HG02571 (cell line): ENCODE results near the gene WFIKKN1.

Source experiments
- ATAC-seq: cut with Tn5 transposase; IDR thresholded peaks from one replicate; pipeline ENCODE4 v1.9.1; 2021; ENCODE audit warnings: mild to moderate bottlenecking, moderate library complexity; ENCODE audit not compliant: unreplicated experiment

Gene WFIKKN1

GRCh38 chr16:671353-672131 lies 40.8 kb downstream of the WFIKKN1 start:
- ATAC-seq = no peak

- ATAC-seq = no peak
Measured at GRCh38 chr16:672371-672770, 41.6 kb downstream of the WFIKKN1 start.

- no peak for ATAC-seq
Measured at GRCh38 chr16:672851-673250, 42.1 kb downstream of the WFIKKN1 start.

DNA sequence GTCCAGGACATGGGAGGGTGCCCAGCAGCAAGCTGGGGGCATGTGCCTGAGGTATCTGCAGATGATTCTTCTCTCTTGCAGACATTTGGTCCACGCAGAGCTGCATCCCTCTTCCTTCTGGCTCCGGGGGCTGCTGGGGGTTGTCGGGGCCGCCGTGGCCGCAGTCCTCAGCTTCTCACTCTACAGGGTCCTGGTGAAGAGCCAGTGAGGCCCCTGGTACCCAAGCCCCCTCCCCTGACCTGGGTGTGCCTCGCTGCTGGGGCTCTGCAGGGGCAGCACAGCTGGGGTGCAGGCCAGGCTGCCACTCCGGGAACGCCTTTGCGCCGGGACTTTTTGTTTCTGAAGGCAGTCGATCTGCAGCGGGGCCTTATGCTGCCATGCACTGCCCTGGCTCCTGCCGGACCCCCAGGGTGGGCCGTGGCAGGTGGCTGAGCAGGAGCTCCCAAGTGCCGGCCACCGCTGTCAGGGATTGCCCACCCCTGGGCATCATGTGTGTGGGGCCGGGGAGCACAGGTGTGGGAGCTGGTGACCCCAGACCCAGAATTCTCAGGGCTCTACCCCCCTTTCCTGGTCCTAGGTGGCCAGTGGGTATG lies 42.7 kb downstream of the WFIKKN1 start:
- no peak for ATAC-seq

- no peak for ATAC-seq
Measured at GRCh38 chr16:674214-674881, 43.6 kb downstream of the WFIKKN1 start.

GRCh38 chr16:674968-675883 lies 44.4 kb downstream of the WFIKKN1 start, which contains the start of gene RHBDL1:
RHBDL1 (plus strand) TSS chr16:675671; CDS start chr16:675791, 120 bp downstream.
- ATAC-seq = no peak

GRCh38 chr16:675884-676564 lies 45.2 kb downstream of the WFIKKN1 start:
- no peak for ATAC-seq

DNA sequence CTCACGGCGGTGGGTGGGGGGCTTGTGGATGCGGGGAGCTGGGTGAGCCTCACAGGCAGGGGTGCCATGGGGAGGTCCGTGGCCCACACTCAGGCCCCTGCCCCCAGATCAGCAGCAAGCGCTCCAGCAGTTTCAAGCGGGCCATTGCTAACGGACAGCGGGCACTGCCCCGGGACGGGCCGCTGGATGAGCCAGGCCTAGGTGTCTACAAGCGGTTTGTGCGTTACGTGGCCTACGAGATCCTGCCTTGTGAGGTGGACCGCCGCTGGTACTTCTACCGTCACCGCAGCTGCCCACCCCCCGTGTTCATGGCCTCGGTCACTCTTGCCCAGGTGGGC lies 45.7 kb downstream of the WFIKKN1 start:
- no peak for ATAC-seq

DNA sequence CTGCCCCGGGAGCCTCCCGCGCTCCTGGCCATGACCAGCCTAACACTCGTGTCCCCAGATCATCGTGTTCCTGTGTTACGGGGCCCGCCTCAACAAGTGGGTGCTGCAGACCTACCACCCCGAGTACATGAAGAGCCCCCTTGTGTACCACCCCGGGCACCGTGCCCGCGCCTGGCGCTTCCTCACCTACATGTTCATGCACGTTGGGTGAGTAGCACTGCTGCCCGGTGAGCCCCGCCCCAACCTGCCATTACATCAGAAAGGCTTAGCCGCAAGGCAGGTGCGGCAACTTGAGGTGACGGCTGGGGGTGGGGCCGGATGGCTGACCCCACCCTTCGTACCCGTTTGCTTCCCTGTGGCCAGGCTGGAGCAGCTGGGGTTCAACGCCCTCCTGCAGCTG lies 46.1 kb downstream of the WFIKKN1 start:
- ATAC-seq = no peak

DNA sequence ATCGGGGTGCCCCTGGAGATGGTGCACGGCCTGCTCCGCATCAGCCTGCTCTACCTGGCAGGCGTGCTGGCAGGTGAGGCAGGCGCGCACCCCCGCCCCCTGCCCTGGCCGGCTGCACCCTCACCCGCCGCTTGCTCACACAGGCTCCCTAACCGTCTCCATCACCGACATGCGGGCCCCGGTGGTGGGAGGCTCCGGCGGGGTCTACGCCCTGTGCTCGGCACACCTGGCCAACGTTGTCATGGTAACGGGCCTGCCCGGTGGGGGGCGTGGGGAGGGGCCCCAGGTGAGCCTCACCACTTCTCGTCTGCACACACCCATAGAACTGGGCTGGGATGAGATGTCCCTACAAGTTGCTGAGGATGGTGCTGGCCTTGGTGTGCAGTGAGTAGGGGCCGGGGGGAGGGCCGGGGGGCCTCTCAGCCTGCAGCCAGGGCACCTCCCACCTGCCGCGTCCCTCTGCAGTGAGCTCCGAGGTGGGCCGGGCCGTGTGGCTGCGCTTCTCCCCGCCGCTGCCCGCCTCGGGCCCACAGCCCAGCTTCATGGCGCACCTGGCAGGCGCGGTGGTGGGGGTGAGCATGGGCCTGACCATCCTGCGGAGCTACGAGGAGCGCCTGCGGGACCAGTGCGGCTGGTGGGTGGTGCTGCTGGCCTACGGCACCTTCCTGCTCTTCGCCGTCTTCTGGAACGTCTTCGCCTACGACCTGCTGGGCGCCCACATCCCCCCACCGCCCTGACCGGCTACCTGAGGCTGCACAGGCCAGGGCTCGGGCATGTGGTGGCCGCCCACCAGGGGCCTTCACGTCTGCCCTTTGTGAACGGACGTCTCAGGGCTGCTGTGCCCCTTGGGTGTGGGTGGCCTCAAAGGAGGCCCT lies 46.8 kb downstream of the WFIKKN1 start:
- no peak for ATAC-seq

DNA sequence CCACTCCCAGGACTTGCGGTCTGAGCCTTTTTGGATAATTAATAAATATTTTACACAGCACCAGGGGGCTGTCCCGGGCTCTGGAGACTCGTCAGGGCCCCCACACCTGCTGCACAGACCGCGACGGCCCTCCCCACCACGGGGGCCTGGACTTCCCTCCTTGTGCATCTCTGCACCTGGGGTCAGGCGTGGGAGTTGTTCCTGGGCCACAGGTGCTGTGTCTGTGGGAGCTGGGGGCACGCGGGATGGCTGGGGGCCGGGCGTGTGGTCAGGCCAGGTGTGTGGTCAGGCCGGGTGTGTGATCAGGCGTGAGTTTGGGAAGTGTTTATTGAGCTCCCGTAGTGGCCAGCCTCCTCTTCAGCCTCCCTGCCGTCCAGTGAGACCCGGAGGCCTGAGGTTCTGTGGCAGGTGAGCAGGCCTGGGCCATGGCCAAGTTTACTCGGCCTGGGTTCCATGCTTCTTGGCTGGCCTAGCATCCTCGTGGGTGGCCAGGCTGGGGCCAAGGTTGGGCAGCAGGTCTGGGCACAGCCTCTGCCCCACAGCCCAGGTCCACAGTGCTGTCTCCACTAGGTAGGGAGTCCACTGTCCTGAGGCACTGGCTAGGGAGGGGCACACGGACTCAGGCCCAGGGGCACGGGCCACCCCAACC lies 47.5 kb downstream of the WFIKKN1 start:
- ATAC-seq = no peak

- no peak for ATAC-seq
Measured at GRCh38 chr16:678858-679813, 48.4 kb downstream of the WFIKKN1 start.

DNA sequence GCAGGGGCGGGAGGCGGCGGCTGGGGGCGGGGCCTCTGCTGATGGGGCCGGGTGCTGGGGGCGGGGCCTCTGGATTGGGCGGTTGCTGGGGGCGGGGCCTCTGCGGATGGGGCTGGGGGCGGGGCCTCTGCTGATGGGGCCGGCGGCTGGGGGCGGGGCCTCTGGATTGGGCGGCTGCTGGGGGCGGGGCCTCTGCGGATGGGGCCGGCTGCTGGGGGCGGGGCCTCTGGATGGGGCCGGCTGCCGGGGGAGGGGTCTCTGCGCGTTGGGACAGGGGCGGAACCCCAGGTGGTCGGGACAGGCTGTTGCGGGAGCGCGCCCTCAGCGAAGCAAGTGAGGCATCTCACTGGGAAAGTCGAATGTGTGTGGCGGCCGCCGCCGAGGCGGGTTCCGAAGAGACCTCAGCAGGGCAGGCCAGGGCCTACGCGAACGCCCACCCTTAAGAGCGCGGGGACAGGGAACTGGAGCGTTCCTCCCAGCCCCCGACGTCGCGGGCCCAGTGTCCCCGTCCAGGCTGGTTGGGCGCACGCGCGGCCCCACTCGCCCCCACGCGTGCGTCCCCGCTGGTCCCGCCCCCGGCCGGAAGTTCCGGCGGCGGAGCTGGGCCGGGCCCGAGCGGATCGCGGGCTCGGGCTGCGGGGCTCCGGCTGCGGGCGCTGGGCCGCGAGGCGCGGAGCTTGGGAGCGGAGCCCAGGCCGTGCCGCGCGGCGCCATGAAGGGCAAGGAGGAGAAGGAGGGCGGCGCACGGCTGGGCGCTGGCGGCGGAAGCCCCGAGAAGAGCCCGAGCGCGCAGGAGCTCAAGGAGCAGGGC lies 49.2 kb downstream of the WFIKKN1 start, which contains the start of gene STUB1:
TSS of gene STUB1 (plus strand) at position 597 of the 811 bp plus-strand sequence. CDS start at position 713, 116 bp downstream.
- ATAC-seq = peak; percentile 31

DNA sequence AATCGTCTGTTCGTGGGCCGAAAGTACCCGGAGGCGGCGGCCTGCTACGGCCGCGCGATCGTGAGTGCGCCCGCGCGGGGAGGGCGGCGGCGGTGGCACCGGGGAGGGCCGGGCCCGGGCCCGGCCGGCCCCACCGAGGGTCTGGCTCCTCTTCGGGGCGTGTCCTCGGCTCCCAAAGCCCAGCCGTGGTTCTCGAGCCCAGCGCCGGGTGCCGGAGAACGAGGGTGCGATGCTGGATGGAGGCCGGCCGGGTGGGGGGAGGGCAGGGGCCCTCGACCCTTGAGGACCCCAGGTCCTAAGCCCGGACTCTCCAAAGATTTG lies 49.8 kb downstream of the WFIKKN1 start:
- no peak for ATAC-seq

DNA sequence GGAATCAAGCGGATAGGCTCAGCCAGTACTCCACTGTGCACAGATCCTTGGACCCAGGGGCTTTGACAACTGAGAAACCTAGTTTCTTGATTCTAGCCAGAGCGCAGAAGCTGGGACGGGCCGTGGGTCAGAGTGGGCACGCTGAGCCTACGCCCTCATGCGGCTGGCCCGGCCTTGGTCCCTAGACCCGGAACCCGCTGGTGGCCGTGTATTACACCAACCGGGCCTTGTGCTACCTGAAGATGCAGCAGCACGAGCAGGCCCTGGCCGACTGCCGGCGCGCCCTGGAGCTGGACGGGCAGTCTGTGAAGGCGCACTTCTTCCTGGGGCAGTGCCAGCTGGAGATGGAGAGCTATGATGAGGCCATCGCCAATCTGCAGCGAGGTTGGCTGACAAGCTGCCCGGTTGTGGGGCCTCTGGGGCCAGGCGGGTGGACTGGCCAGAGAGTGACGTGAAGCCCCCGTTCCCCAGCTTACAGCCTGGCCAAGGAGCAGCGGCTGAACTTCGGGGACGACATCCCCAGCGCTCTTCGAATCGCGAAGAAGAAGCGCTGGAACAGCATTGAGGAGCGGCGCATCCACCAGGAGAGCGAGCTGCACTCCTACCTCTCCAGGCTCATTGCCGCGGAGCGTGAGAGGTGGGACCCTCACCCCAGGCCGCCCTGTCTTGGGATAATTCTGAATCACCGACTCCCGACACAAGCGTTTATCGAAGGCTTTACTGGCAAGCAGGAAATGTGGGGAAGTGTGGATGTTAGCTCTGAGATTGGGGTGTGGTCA lies 50.4 kb downstream of the WFIKKN1 start:
- no peak for ATAC-seq

GRCh38 chr16:681746-682427 lies 51.1 kb downstream of the WFIKKN1 start:
- no peak for ATAC-seq
